ENCODE measurements around the gene TRIM31. TPM values are rescaled to one million over a fixed set of nuclear protein-coding genes. Genes with fewer than 3 reads are reported as not detected.

The TRIM31 gene
- total RNA-seq, 4 donors from 2014 or later: not detected

DNA sequence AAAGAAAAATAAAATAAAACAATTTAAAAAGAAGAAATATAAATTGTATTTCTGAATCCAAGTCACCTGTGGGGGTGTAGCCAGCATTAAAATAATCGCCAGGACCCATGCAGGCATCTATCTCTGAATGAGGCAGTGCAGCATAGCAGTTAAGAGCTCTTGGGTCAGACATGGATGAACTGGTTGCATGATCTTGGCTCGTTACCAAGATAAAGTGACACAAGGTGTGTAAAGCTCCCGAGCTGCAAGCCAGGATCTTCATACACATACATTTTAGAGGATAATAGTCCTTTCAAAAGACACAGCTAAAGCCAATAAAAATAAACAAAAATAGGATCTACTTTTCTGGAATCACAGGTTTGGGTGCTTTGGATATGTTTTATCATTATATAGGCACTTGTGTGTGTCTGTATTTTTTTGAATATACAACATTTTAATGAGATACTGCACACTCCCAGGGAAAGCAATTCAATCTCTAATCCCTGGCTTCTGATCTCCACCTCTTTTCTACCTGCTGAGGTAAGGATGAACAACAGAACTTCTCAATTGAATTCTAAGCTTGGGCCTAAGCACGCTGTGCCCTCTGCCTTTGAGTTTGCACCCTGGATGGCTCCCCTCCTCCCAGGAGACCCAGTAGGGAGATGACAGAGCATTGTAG, 39.3 kb upstream of the TRIM31 start:
- no peak overlapping the region for H3K27ac ChIP-seq
- no peak for TF ChIP-seq EP300 (IDR thresholded peaks at IDR 0.05)
- TF ChIP-seq POLR2A (IDR thresholded peaks at IDR 0.05): no peak
- TF ChIP-seq POLR2AphosphoS5 (IDR thresholded peaks at IDR 0.05): no peak
- TF ChIP-seq, protein P1, sequence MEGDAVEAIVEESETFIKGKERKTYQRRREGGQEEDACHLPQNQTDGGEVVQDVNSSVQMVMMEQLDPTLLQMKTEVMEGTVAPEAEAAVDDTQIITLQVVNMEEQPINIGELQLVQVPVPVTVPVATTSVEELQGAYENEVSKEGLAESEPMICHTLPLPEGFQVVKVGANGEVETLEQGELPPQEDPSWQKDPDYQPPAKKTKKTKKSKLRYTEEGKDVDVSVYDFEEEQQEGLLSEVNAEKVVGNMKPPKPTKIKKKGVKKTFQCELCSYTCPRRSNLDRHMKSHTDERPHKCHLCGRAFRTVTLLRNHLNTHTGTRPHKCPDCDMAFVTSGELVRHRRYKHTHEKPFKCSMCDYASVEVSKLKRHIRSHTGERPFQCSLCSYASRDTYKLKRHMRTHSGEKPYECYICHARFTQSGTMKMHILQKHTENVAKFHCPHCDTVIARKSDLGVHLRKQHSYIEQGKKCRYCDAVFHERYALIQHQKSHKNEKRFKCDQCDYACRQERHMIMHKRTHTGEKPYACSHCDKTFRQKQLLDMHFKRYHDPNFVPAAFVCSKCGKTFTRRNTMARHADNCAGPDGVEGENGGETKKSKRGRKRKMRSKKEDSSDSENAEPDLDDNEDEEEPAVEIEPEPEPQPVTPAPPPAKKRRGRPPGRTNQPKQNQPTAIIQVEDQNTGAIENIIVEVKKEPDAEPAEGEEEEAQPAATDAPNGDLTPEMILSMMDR (IDR thresholded peaks at IDR 0.05): no peak
- no peaks in the 10 kb centered on the region for H3K9me3 ChIP-seq
- H3K27me3 ChIP-seq: peaks cover 57% of the 10 kb centered on the region
- peaks cover 0 to 5% (median 0%) of the 10 kb centered on the region in 3 donors for H3K4me1 ChIP-seq
- 51 to 60% methylated on average over 4 of the region's 4 CpGs for WGBS, 2 donors (ENCODE audit: low coverage in 1 of 2)
- no peak for ATAC-seq
- no peak overlapping the region for H3K4me3 ChIP-seq
- no peaks in the 10 kb centered on the region for H3K36me3 ChIP-seq

DNA sequence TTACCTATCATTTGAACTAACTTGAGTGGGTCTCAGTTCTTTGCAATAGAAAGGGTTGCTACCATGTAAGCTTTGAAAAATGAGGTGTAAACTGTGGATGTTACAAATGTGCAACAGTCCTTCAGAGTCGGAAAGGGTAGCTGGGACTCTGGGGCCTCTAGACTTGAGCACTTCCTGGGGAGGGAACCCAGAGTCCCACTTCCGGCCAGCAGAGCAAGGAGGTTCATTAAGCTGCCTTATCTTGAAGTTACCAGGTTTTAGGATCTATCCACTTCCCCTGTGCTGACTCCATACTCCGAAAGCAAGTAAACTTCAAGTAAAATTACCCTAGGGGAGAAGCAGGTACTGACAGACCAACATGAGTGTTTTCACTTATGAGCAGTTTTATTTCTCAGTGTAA, 38.7 kb upstream of the TRIM31 start:
- no peak for TF ChIP-seq POLR2AphosphoS5 (IDR thresholded peaks at IDR 0.05)
- Histone ChIP-seq H3K27me3 (peaks cover 58% of the 10 kb centered on the region), H3K4me3 (no peak overlapping the region), H3K36me3 (no peaks in the 10 kb centered on the region), H3K27ac (no peak overlapping the region), H3K4me1 (peaks cover 0 to 5% (median 0%) of the 10 kb centered on the region in 3 donors), H3K9me3 (no peaks in the 10 kb centered on the region)
- no peak for ATAC-seq
- 65 to 100% methylated on average over 1 to 3 of the region's 3 CpGs for WGBS, 2 donors (ENCODE audit: low coverage in 1 of 2)

DNA sequence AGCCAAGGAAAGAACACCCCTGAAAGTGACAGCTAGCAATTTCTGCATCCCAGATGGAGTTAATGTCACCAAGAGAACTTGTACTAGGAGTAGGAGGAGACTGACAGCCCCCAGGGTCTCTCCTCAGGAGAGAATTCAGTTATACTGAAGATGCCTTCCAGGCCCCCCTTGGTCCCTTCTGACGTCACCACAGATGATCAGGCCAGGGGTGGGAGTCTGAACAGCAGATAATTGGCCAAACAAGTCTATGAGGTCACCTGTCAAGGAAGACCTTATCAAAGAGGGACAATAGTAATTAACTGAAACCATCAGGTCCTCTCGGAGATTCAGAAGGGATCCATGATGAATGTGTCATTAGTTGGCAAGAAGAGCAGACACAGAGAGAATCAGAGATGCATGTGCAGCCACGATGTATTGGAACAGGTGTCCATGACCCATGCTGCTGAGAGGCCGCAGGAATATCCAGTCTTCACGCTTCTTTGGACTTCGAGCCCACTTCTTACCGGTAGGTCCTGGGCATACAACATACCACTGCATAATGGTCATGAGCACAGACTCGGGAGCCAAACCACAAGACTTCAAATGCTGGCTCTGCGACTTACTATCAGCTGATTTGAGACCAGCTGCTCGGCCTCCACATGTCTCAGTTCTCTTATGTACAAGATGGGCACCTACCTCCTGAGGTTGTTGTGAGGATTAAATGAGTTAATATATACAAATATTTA, 37.9 kb upstream of the TRIM31 start:
- H3K27me3 ChIP-seq: peaks cover 58% of the 10 kb centered on the region
- peaks cover 0 to 5% (median 0%) of the 10 kb centered on the region in 3 donors for H3K4me1 ChIP-seq
- H3K4me3 ChIP-seq: no peak overlapping the region
- no peak overlapping the region for H3K27ac ChIP-seq
- H3K9me3 ChIP-seq: no peaks in the 10 kb centered on the region
- no peak for ATAC-seq
- TF ChIP-seq POLR2AphosphoS5 (IDR thresholded peaks at IDR 0.05) (no peak), EP300 (IDR thresholded peaks at IDR 0.05) (no peak), POLR2A (IDR thresholded peaks at IDR 0.05) (no peak)
- TF ChIP-seq, protein P1 (IDR thresholded peaks at IDR 0.05): no peak
- WGBS, 2 donors (ENCODE audit: low coverage in 1 of 2): 83 to 85% methylated on average over 5 to 7 of the region's 10 CpGs
- H3K36me3 ChIP-seq: no peaks in the 10 kb centered on the region

DNA sequence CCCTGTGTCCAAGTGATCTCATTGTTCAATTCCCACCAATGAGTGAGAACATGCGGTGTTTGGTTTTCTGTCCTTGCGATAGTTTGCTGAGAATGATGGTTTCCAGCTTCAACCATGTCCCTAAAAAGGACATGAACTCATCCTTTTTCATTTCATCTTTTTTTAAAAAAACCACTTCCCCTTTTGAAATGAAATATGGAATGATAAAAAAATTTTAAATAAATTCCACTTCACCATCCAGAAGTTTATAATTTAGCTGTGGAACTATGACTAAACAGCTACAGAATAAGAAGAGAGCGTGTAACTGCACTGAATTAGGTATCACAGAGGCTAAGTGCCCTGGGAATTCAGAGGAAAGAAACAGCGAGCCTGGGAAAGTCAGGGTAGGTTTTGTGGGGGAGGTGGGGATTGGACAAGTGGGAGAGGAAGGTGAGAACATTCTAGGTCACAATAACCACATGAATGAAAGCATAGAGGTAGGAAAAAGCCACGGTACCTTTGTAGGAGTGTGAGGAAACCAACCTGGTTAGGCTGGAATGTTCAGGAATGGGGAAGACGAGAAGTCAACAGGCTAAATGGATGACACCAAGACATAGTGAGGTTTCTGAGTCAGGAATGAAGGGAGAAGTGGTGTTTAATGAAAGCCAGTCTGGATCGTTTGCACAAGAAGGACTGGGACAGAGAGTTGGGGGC, 37.1 kb upstream of the TRIM31 start:
- no peak for ATAC-seq

DNA sequence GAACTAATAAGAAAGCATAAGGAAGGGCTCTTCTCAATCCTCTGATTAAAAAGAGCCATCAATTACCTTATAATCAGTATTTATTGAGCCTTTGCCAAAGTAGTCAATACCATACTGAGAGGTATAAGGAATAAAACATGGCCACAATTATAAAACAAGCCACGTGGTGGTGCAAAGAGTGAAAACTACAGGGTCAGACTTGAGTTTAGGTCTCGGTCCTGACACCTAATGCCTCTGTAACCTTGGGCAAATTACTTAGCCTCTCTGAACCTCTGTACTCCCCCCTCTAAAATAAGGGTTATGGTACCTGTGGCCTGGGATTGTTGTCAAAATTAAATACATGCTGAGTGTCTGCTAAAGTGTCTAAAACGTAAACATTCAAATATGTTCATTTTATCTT, 36.3 kb upstream of the TRIM31 start:
- H3K36me3 ChIP-seq: no peaks in the 10 kb centered on the region
- TF ChIP-seq, protein P1 (IDR thresholded peaks at IDR 0.05): no peak
- no peak for TF ChIP-seq POLR2AphosphoS5 (IDR thresholded peaks at IDR 0.05)
- no peak for TF ChIP-seq POLR2A (IDR thresholded peaks at IDR 0.05)
- no peak for TF ChIP-seq EP300 (IDR thresholded peaks at IDR 0.05)
- H3K27me3 ChIP-seq: peaks cover 59% of the 10 kb centered on the region
- no peak overlapping the region for H3K4me3 ChIP-seq
- H3K9me3 ChIP-seq: no peaks in the 10 kb centered on the region
- no peak for ATAC-seq
- H3K27ac ChIP-seq: no peak overlapping the region
- WGBS, 2 donors (ENCODE audit: low coverage in 1 of 2): 39 to 51% methylated on average over 3 of the region's 3 CpGs
- no peaks in the 10 kb centered on the region for H3K4me1 ChIP-seq

More for the DNA sequence above, 37.1 kb upstream of the TRIM31 start:
- Histone ChIP-seq H3K4me3 (no peak overlapping the region), H3K9me3 (no peaks in the 10 kb centered on the region), H3K36me3 (no peaks in the 10 kb centered on the region), H3K27ac (no peak overlapping the region), H3K27me3 (peaks cover 59% of the 10 kb centered on the region), H3K4me1 (peaks cover 0 to 5% (median 0%) of the 10 kb centered on the region in 3 donors)
- 36 to 58% methylated on average over 4 to 6 of the region's 7 CpGs for WGBS, 2 donors (ENCODE audit: low coverage in 1 of 2)
- TF ChIP-seq POLR2A (IDR thresholded peaks at IDR 0.05): no peak
- no peak for TF ChIP-seq EP300 (IDR thresholded peaks at IDR 0.05)
- TF ChIP-seq, protein P1 (IDR thresholded peaks at IDR 0.05): no peak
- no peak for TF ChIP-seq POLR2AphosphoS5 (IDR thresholded peaks at IDR 0.05)

All from gastroesophageal sphincter (tissue), 4 donors.